ENCODE data around the gene MYO5B.

The MYO5B gene

GRCh38 chr18:50186385-50186784, 8.6 kb downstream of the MYO5B start:
- H3K4me3 ChIP-seq (ENCODE audit: low read depth, low read length) = no peak overlapping the region
- no peak for DNase-seq (ENCODE audit: low read depth)
- TF ChIP-seq MYC (IDR thresholded peaks at IDR 0.05; ENCODE audit: low read depth, low read length) = no peak

GRCh38 chr18:50183556-50183955, 11.4 kb downstream of the MYO5B start:
- DNase-seq (ENCODE audit: low read depth) = no peak
- TF ChIP-seq POLR2A (IDR thresholded peaks at IDR 0.05; ENCODE audit: extremely low read depth, insufficient read length) = no peak
- TF ChIP-seq, protein P1, sequence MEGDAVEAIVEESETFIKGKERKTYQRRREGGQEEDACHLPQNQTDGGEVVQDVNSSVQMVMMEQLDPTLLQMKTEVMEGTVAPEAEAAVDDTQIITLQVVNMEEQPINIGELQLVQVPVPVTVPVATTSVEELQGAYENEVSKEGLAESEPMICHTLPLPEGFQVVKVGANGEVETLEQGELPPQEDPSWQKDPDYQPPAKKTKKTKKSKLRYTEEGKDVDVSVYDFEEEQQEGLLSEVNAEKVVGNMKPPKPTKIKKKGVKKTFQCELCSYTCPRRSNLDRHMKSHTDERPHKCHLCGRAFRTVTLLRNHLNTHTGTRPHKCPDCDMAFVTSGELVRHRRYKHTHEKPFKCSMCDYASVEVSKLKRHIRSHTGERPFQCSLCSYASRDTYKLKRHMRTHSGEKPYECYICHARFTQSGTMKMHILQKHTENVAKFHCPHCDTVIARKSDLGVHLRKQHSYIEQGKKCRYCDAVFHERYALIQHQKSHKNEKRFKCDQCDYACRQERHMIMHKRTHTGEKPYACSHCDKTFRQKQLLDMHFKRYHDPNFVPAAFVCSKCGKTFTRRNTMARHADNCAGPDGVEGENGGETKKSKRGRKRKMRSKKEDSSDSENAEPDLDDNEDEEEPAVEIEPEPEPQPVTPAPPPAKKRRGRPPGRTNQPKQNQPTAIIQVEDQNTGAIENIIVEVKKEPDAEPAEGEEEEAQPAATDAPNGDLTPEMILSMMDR (IDR thresholded peaks at IDR 0.05; ENCODE audit: low read depth, low read length) = no peak
- TF ChIP-seq MYC (IDR thresholded peaks at IDR 0.05; ENCODE audit: low read depth, low read length) = no peak

GRCh38 chr18:50182511-50182910, 12.4 kb downstream of the MYO5B start:
- DNase-seq (ENCODE audit: low read depth) = no peak
- TF ChIP-seq MYC (IDR thresholded peaks at IDR 0.05; ENCODE audit: low read depth, low read length) = no peak
- TF ChIP-seq POLR2A (IDR thresholded peaks at IDR 0.05; ENCODE audit: extremely low read depth, insufficient read length) = no peak
- TF ChIP-seq, protein P1 (IDR thresholded peaks at IDR 0.05; ENCODE audit: low read depth, low read length) = no peak
- TF ChIP-seq, protein P2, sequence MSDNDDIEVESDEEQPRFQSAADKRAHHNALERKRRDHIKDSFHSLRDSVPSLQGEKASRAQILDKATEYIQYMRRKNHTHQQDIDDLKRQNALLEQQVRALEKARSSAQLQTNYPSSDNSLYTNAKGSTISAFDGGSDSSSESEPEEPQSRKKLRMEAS (IDR thresholded peaks at IDR 0.05; ENCODE audit: low read depth, low read length) = no peak
- no peak overlapping the region for H3K4me3 ChIP-seq (ENCODE audit: low read depth, low read length)

More at GRCh38 chr18:50183556-50183955, 11.4 kb downstream of the MYO5B start:
- H3K4me3 ChIP-seq (ENCODE audit: low read depth, low read length) = no peak overlapping the region

DNA sequence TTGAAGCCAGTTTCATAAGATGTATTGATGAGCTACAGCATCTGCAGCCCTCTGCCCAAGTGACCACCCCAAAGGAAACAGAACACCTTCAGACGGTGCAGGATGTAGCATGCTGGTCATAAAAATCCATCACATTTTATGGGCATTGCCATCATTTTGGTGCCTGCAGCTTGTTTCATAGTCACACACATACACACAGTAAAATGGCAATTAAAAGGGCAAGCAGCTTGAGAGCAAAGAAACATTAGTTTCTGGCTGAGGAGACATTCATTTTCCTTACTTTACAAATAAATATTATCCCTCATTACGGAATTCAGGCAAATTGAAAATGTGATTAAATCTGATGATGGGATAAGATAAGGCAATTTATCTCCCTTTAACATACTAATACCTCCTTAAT, 13.4 kb downstream of the MYO5B start:
- TF ChIP-seq, protein P1 (IDR thresholded peaks at IDR 0.05; ENCODE audit: low read depth, low read length) = no peak
- no peak for TF ChIP-seq POLR2A (IDR thresholded peaks at IDR 0.05; ENCODE audit: extremely low read depth, insufficient read length)
- TF ChIP-seq, protein P2 (IDR thresholded peaks at IDR 0.05; ENCODE audit: low read depth, low read length) = no peak
- TF ChIP-seq MYC (IDR thresholded peaks at IDR 0.05; ENCODE audit: low read depth, low read length) = no peak
- no peak overlapping the region for H3K4me3 ChIP-seq (ENCODE audit: low read depth, low read length)
- DNase-seq (ENCODE audit: low read depth) = no peak

DNA sequence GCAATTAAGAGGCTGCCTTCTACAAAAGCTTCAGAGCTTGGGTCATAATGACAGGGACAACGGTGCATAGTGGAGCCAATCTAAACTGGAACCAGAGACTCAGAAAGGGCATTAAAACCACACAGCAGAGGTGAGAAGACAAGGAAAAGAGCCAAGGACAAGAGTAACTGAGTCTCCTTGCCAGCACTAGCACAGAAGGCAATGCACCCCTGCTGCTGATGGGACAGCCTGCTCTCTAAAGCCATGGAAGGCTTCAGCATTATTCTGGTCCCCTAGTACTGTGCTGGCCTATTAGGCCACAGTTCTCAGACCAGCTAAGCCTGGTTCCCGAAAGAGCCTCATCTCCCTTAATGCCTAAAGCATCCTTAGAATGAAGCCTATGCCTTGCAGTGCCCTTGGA, 15.5 kb downstream of the MYO5B start:
- TF ChIP-seq MYC (IDR thresholded peaks at IDR 0.05; ENCODE audit: low read depth, low read length) = no peak
- TF ChIP-seq, protein P2 (IDR thresholded peaks at IDR 0.05; ENCODE audit: low read depth, low read length) = no peak
- TF ChIP-seq POLR2A (IDR thresholded peaks at IDR 0.05; ENCODE audit: extremely low read depth, insufficient read length) = no peak
- TF ChIP-seq, protein P1 (IDR thresholded peaks at IDR 0.05; ENCODE audit: low read depth, low read length) = no peak
- no peak overlapping the region for H3K4me3 ChIP-seq (ENCODE audit: low read depth, low read length)
- DNase-seq (ENCODE audit: low read depth) = no peak

- H3K4me3 ChIP-seq (ENCODE audit: low read depth, low read length) = no peak overlapping the region
- no peak for TF ChIP-seq POLR2A (IDR thresholded peaks at IDR 0.05; ENCODE audit: extremely low read depth, insufficient read length)
- no peak for DNase-seq (ENCODE audit: low read depth)
Observed at GRCh38 chr18:50177294-50177992, 17.5 kb downstream of the MYO5B start.

- H3K4me3 ChIP-seq (ENCODE audit: low read depth, low read length) = no peak overlapping the region
- TF ChIP-seq MYC (IDR thresholded peaks at IDR 0.05; ENCODE audit: low read depth, low read length) (no peak), POLR2A (IDR thresholded peaks at IDR 0.05; ENCODE audit: extremely low read depth, insufficient read length) (no peak)
- TF ChIP-seq, protein P1 (IDR thresholded peaks at IDR 0.05; ENCODE audit: low read depth, low read length) = no peak
- TF ChIP-seq, protein P2 (IDR thresholded peaks at IDR 0.05; ENCODE audit: low read depth, low read length) = no peak
- DNase-seq (ENCODE audit: low read depth) = no peak
Observed at GRCh38 chr18:50172367-50172766, 22.6 kb downstream of the MYO5B start.

All from NB4 (cell line).